Activated T-cell treated with anti-CD3 and anti-CD28 coated beads, Interleukin-2, amount 50 U/mL, for 72 hours (primary cell): ENCODE measurements around the gene RNLS. TPM values are rescaled to one million over a fixed set of nuclear protein-coding genes. Genes with fewer than 3 reads are reported as not detected.
A peak's percentile ranks its signal among the peaks of the same experiment; 100 is the strongest.

Experiments used
- ATAC-seq, 2 donors: fragments of 150-1000 bp; cut with Tn5 transposase; replicated peaks in 1 of 2; 2 replicates each; pipeline ENCODE4 v1.10.0; 2021; ENCODE audit warnings: moderate library complexity in 2 of 2, mild to moderate bottlenecking in 1 of 2
- DNase-seq, 2 donors: peaks; one replicate each; pipeline ENCODE4 v3.0.0; 2021 to 2022; ENCODE audit warnings: mixed read lengths in 1 of 2
- H3K27ac Mint-ChIP-seq: one replicate; pipeline ENCODE4 v1.8.0; 2022; ENCODE audit warnings: mild to moderate bottlenecking, moderate library complexity, mixed read lengths
- H3K27me3 Mint-ChIP-seq: one replicate; pipeline ENCODE4 v1.8.0; 2022; ENCODE audit warnings: low read depth, mixed read lengths
- H3K36me3 Mint-ChIP-seq, 2 donors: one replicate each; pipeline ENCODE4 v1.8.0; 2022; ENCODE audit warnings: mixed read lengths in 2 of 2, mild to moderate bottlenecking in 1 of 2; ENCODE audit not compliant: insufficient read depth in 2 of 2
- H3K4me1 Mint-ChIP-seq: one replicate; pipeline ENCODE4 v1.8.0; 2022; ENCODE audit warnings: low read depth, mixed read lengths
- H3K4me3 Mint-ChIP-seq, 2 donors: one replicate each; pipeline ENCODE4 v1.8.0; 2022; ENCODE audit warnings: mild to moderate bottlenecking in 2 of 2, mixed read lengths in 2 of 2, moderate library complexity in 2 of 2
- H3K9me3 Mint-ChIP-seq, 2 donors: one replicate each; pipeline ENCODE4 v1.8.0; 2022; ENCODE audit warnings: mixed read lengths in 2 of 2
- total RNA-seq, 2 donors: library from RNA; stranded (reverse); gene quantifications; one replicate each; pipeline ENCODE4 v1.2.3, GENCODE V29; 2022

Gene RNLS
- total RNA-seq, 2 donors from 2014 or later = 2.6 to 6.2 TPM

DNA sequence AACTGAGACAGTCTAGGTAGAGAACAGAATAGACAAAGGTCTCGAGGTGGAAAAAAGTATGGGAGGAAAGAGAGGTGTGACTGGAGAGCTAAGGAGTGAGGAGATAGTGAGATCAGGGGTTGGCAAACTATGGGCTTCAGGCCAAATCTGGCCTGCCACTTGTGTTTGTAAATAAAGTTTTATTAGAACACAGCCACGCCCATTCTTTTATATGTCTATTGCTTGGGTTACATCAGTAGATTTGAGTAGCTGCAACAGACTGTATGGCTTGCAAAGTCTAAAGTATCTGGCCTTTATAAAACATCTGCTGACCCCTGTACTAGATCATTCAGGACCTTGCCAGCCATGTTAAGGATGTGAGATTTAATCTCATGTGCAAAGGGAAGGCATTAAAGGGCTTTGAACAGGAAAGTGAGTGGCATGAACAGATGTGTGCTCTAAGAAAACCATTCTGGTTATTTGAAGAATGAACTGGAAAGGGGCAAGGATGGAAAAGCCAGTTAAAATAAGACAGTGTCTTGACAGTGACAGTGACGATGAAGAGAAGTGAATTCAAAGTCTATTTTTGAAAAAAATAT lies 240.3 kb downstream of the RNLS start:
- DNase-seq (no peak), ATAC-seq (no peak)
- Mint-ChIP-seq H3K27ac (no peak overlapping the region), H3K9me3 (no peaks in the 10 kb centered on the region), H3K36me3 (no peaks in the 10 kb centered on the region), H3K4me1 (peaks cover 2% of the 10 kb centered on the region), H3K27me3 (no peaks in the 10 kb centered on the region), H3K4me3 (no peak overlapping the region)

- Mint-ChIP-seq H3K27me3 (no peaks in the 10 kb centered on the region), H3K4me3 (no peak overlapping the region), H3K4me1 (peaks cover 10% of the 10 kb centered on the region), H3K36me3 (no peaks in the 10 kb centered on the region), H3K27ac (no peak overlapping the region), H3K9me3 (no peaks in the 10 kb centered on the region)
- ATAC-seq = no peak
- no peak for DNase-seq
These were observed 246.0 kb downstream of the RNLS start for GRCh38 chr10:88337134-88337533.

DNA sequence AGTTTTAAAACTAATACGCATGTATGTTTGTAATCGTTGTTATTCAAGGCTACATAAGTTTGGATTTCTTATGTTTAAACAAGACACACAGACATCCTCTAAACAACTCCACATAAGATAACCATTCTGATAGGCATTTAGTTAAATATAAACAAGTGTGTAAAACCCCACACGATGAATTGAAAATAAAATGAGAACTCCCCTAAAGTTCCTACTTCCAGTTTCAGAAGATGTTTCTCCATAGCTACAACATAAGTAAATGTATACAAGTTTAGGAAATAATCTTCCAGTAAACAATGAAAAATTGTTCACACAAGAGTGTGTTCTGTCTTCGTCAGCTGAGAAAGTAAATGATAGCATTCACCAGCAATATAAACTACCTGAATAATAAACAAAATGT lies 246.8 kb downstream of the RNLS start:
- H3K36me3 Mint-ChIP-seq = no peaks in the 10 kb centered on the region
- no peaks in the 10 kb centered on the region for H3K9me3 Mint-ChIP-seq
- no peaks in the 10 kb centered on the region for H3K27me3 Mint-ChIP-seq
- no peak for DNase-seq
- H3K4me1 Mint-ChIP-seq = peaks cover 10% of the 10 kb centered on the region
- no peak overlapping the region for H3K4me3 Mint-ChIP-seq
- no peak for ATAC-seq
- H3K27ac Mint-ChIP-seq = no peak overlapping the region

DNA sequence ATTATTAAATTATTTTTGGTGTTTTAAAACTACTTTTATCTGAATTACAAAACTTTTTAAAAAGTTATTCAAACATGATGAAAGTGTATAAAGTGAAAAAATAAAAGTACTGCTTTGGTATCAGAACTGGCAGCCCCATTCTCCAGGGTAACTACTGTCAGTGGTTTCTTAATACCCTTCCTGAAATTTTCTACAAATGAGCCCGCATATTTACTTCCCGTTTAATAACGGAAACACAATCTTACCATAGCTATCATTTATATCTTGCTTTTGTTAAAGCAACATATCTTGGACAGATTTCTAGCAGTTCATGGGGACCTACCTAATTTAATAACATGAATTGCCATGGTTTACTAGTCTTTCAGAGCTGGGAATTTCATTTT lies 249.9 kb downstream of the RNLS start:
- DNase-seq (no peak), ATAC-seq (no peak)
- H3K4me3 Mint-ChIP-seq = no peak overlapping the region
- H3K27me3 Mint-ChIP-seq = no peaks in the 10 kb centered on the region
- no peaks in the 10 kb centered on the region for H3K36me3 Mint-ChIP-seq
- no peaks in the 10 kb centered on the region for H3K9me3 Mint-ChIP-seq
- H3K4me1 Mint-ChIP-seq = peaks cover 10% of the 10 kb centered on the region
- no peak overlapping the region for H3K27ac Mint-ChIP-seq

GRCh38 chr10:88332503-88333247 lies 250.4 kb downstream of the RNLS start:
- ATAC-seq (no peak), DNase-seq (no peak)
- Mint-ChIP-seq H3K27me3 (no peaks in the 10 kb centered on the region), H3K9me3 (no peaks in the 10 kb centered on the region), H3K4me3 (no peak overlapping the region), H3K4me1 (peaks cover 7% of the 10 kb centered on the region), H3K27ac (no peak overlapping the region), H3K36me3 (no peaks in the 10 kb centered on the region)

DNA sequence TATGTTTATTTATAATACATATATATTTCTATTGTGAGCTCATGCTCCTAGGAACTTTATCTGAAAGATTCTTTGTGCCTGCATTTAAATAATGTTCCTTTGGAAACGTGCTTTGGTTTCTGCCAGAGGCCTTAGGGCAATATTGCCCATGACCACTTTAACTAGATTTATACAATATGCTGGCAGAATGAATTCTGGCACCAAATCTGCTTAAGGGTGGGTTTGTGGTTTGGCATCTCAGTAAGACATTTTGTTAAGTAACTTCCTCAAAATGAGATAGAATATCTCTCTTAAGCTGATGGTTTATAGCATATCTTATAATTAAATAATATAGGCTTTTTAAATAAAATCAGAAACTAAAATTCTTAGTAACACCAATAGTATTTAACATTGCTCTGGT lies 252.9 kb downstream of the RNLS start:
- Mint-ChIP-seq H3K9me3 (peaks cover 0 to 5% of the 10 kb centered on the region in 2 donors), H3K36me3 (peaks cover 0 to 2% of the 10 kb centered on the region in 2 donors), H3K27ac (no peak overlapping the region), H3K27me3 (no peaks in the 10 kb centered on the region), H3K4me3 (no peak overlapping the region), H3K4me1 (peaks cover 6% of the 10 kb centered on the region)
- DNase-seq (no peak), ATAC-seq (no peak)

DNA sequence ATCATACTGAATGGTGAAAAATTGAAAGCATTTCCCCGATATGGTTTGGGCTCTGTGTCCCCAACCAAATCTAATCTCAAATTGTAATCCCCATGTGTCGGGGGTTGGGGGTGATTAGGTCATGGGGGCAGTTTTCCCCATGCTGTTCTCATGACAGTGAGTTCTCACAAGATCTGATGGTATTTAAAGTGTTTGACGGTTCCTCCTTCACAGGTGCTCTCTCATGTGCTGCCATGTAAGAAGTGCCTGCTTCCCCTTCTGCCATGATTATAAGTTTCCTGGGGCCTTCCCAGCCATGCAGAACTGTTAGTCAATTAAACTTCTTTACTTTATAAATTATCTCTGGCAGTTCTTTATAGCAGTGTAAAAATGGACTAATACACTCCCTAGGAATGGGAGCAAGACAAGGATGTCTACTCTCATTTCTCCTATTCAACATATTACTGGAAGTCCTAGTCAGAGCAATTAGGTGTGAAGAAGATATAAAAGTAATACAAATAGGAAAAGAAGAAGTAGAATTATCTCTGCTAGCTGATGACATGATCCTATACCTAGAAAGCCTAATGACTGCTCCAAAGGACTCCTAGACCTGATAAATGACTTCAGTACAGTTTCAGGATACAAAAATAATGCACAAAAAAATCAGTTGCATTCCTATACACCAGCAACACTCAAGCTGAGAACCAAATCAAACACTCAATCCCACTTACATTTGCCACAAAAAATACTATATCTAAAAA lies 260.6 kb downstream of the RNLS start:
- H3K9me3 Mint-ChIP-seq = peaks cover 18 to 23% of the 10 kb centered on the region in 2 donors
- no peaks in the 10 kb centered on the region for H3K27me3 Mint-ChIP-seq
- H3K4me3 Mint-ChIP-seq = no peak overlapping the region
- H3K27ac Mint-ChIP-seq = no peak overlapping the region
- no peaks in the 10 kb centered on the region for H3K4me1 Mint-ChIP-seq
- ATAC-seq (no peak), DNase-seq (no peak)
- peaks cover 13 to 20% of the 10 kb centered on the region in 2 donors for H3K36me3 Mint-ChIP-seq

DNA sequence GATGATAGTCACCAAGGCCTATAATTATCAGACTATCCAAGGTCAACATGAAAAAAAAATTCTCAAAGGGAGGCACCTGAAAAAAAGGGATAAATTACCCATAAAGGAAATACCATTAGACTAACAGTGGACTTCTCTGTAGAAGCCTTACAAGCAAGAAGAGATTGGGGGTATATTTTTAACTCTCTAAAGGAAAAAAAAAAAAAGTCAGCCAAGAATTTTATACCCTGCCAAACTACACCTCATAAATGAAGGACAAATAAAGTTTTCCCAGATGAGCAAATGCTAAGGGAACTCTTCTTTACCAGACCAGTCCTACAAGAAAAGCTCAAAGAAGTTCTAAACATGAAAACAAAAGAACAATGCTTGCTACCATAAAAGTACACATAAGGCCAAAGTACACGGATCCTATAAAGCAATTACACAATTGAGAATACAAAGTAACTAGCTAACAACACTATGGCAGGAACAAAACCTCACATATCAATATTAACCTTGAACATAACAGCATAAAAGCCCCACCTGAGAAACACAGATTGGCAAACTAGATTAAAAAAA lies 263.1 kb downstream of the RNLS start:
- H3K36me3 Mint-ChIP-seq = peaks cover 13 to 19% of the 10 kb centered on the region in 2 donors
- no peaks in the 10 kb centered on the region for H3K27me3 Mint-ChIP-seq
- no peak for ATAC-seq
- no peak overlapping the region for H3K27ac Mint-ChIP-seq
- DNase-seq = no peak
- H3K4me3 Mint-ChIP-seq = no peak overlapping the region
- H3K4me1 Mint-ChIP-seq = peaks cover 11% of the 10 kb centered on the region
- H3K9me3 Mint-ChIP-seq = peaks cover 13 to 23% of the 10 kb centered on the region in 2 donors

DNA sequence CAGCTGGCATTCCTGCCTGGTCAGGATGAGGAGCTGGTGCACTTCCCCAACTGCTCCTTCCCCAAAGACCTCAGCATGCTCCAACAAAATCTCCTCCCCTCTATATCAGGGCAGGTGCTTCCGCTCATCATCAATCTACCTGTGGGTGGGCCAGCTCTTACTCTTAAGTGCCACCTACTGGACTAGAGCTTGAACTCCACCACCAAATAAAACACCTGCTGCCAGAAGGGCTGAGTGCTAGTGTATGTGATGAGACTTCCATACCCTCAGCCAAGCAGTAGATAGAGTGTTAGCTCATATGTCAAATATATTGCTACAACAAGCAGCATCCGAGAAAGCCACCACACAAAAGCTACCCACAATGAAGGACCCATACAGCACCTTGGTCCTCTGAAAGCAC lies 264.3 kb downstream of the RNLS start:
- Mint-ChIP-seq H3K27me3 (no peaks in the 10 kb centered on the region), H3K4me3 (no peak overlapping the region), H3K27ac (no peak overlapping the region), H3K4me1 (peaks cover 14% of the 10 kb centered on the region), H3K9me3 (peaks cover 13 to 21% of the 10 kb centered on the region in 2 donors), H3K36me3 (peaks cover 13 to 19% of the 10 kb centered on the region in 2 donors)
- DNase-seq (peak in 1 of 2 donors; percentile 4), ATAC-seq (peak in 1 of 2 donors; percentile 47)

- H3K27ac Mint-ChIP-seq = no peak overlapping the region
- no peak for DNase-seq
- no peaks in the 10 kb centered on the region for H3K27me3 Mint-ChIP-seq
- ATAC-seq = no peak
- peaks cover 10 to 17% of the 10 kb centered on the region in 2 donors for H3K9me3 Mint-ChIP-seq
- peaks cover 16% of the 10 kb centered on the region for H3K4me1 Mint-ChIP-seq
- H3K36me3 Mint-ChIP-seq = peaks cover 13 to 19% of the 10 kb centered on the region in 2 donors
- H3K4me3 Mint-ChIP-seq = no peak overlapping the region
These were observed 266.0 kb downstream of the RNLS start for GRCh38 chr10:88317099-88317498.

- H3K36me3 Mint-ChIP-seq = peaks cover 13 to 19% of the 10 kb centered on the region in 2 donors
- H3K4me3 Mint-ChIP-seq = no peak overlapping the region
- H3K9me3 Mint-ChIP-seq = peaks cover 10 to 15% of the 10 kb centered on the region in 2 donors
- no peaks in the 10 kb centered on the region for H3K27me3 Mint-ChIP-seq
- no peak overlapping the region for H3K27ac Mint-ChIP-seq
- DNase-seq (no peak), ATAC-seq (no peak)
- peaks cover 16% of the 10 kb centered on the region for H3K4me1 Mint-ChIP-seq
These were observed 266.7 kb downstream of the RNLS start for GRCh38 chr10:88316292-88316861.

DNA sequence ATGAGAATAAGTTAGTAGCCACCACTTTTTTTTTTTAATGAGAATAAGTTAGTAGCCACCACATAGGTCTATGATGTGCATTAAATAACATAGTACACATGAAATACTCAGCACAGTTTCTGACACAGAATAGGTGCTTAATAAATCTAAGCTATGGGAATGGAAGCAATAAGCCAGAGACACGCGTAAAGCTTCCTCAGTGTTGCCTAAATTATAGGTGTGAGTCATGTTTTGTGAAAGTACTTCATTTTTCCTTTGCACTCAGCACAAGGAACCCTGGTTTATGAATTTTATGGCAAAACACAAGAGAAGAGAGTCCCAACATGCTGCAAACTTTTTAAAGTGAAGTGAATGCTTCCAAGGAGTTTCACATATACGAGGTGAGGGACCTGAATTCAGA lies 267.4 kb downstream of the RNLS start:
- peaks cover 10 to 19% of the 10 kb centered on the region in 2 donors for H3K36me3 Mint-ChIP-seq
- H3K4me1 Mint-ChIP-seq = peaks cover 16% of the 10 kb centered on the region
- H3K27ac Mint-ChIP-seq = no peak overlapping the region
- DNase-seq (no peak), ATAC-seq (no peak)
- H3K27me3 Mint-ChIP-seq = no peaks in the 10 kb centered on the region
- no peak overlapping the region for H3K4me3 Mint-ChIP-seq
- H3K9me3 Mint-ChIP-seq = peaks cover 10 to 12% of the 10 kb centered on the region in 2 donors

DNA sequence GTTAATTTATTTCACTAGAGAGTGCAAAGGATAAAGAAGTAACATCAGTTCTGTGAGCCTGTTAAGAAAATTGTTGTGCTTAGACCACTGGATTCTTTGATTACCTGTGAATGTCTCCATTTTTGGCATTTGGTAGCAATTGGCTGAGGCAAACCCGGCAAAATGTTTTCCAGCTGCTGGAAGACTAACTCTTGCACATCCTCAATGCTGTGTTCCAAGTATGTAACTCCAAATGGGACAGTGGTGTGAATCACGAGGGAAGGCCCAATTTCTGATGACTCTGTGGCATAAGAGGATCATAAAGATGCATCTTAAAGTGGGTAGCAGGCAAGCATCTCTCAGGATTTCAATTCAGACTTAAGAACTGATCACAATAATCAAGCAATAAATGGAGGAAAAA lies 268.8 kb downstream of the RNLS start:
- peaks cover 3 to 4% of the 10 kb centered on the region in 2 donors for H3K9me3 Mint-ChIP-seq
- H3K4me3 Mint-ChIP-seq = no peak overlapping the region
- H3K4me1 Mint-ChIP-seq = peaks cover 16% of the 10 kb centered on the region
- DNase-seq (no peak), ATAC-seq (no peak)
- no peak overlapping the region for H3K27ac Mint-ChIP-seq
- peaks cover 3 to 6% of the 10 kb centered on the region in 2 donors for H3K36me3 Mint-ChIP-seq
- no peaks in the 10 kb centered on the region for H3K27me3 Mint-ChIP-seq
